ENCODE data around the gene RECK.
"Not testable (repeated sequence)": the region's sequence is repeated elsewhere in the genome, so short reads cannot be mapped to it uniquely, and the experiment has no call there.

The RECK gene

GRCh38 chr9:36036780-36037548 lies at the start of gene RECK:
RECK (plus strand) TSS chr9:36036913; CDS start chr9:36036999, 86 bp downstream.
- peak; percentile 71 for DNase-seq

GRCh38 chr9:35990155-35990554 lies 46.6 kb upstream of the RECK start:
- DNase-seq, result no peak

- DNase-seq, result not testable (repeated sequence)
These were observed 43.6 kb upstream of the RECK start for GRCh38 chr9:35993136-35993535.

GRCh38 chr9:35993976-35994720 lies 42.6 kb upstream of the RECK start:
- DNase-seq, result no peak

- DNase-seq, result no peak
These were observed 41.8 kb upstream of the RECK start for GRCh38 chr9:35994959-35995358.

GRCh38 chr9:35996358-35996970 lies 40.2 kb upstream of the RECK start:
- DNase-seq, result no peak

- DNase-seq, result not testable (repeated sequence)
These were observed 39.7 kb upstream of the RECK start for GRCh38 chr9:35997016-35997415.

GRCh38 chr9:35998333-35998732 lies 38.4 kb upstream of the RECK start:
- no peak for DNase-seq

GRCh38 chr9:36005891-36006290 lies 30.8 kb upstream of the RECK start:
- DNase-seq, result no peak

- DNase-seq, result no peak
These were observed 30.0 kb upstream of the RECK start for GRCh38 chr9:36006549-36007315.

- no peak for DNase-seq
These were observed 29.4 kb upstream of the RECK start for GRCh38 chr9:36007316-36007708.

- no peak for DNase-seq
These were observed 28.9 kb upstream of the RECK start for GRCh38 chr9:36007852-36008251.

- DNase-seq, result peak; percentile 54
These were observed 27.9 kb upstream of the RECK start for GRCh38 chr9:36008774-36009300.

GRCh38 chr9:36011379-36011778 lies 25.3 kb upstream of the RECK start:
- DNase-seq, result no peak

GRCh38 chr9:36017278-36017677 lies 19.4 kb upstream of the RECK start:
- no peak for DNase-seq

- no peak for DNase-seq
These were observed 18.6 kb upstream of the RECK start for GRCh38 chr9:36018129-36018528.

GRCh38 chr9:36018891-36019720 lies 17.6 kb upstream of the RECK start:
- no peak for DNase-seq

- no peak for DNase-seq
These were observed 14.7 kb upstream of the RECK start for GRCh38 chr9:36021968-36022367.

GRCh38 chr9:36023260-36024048 lies 13.3 kb upstream of the RECK start:
- peak; percentile 55 for DNase-seq

GRCh38 chr9:36025746-36026145 lies 11.0 kb upstream of the RECK start:
- DNase-seq, result no peak

- DNase-seq, result no peak
These were observed 7.5 kb upstream of the RECK start for GRCh38 chr9:36029202-36029601.

Data from NCI-H1105 (cell line).